CD1c-positive myeloid dendritic cell (primary cell): ENCODE measurements around the gene SQSTM1.
"Not testable (repeated sequence)": the region's sequence is repeated elsewhere in the genome, so short reads cannot be mapped to it uniquely, and the experiment has no call there.

ENCODE experiments used
- DNase-seq: peaks from one replicate; pipeline ENCODE4 v3.0.0-alpha.2; 2016; ENCODE audit errors: extremely low spot score

The SQSTM1 gene

GRCh38 chr5:179858241-179858585 lies 37.5 kb downstream of the SQSTM1 start:
- peak; percentile 29 for DNase-seq

GRCh38 chr5:179858586-179859427 lies 38.1 kb downstream of the SQSTM1 start, which contains the start of gene MRNIP:
TSS of gene MRNIP (minus strand) at chr5:179858817. CDS start at chr5:179858796, 21 bp downstream.
- peak; percentile 96 for DNase-seq

GRCh38 chr5:179860301-179860700 lies 39.6 kb downstream of the SQSTM1 start:
- no peak for DNase-seq

- DNase-seq = no peak
These were observed 41.6 kb downstream of the SQSTM1 start for GRCh38 chr5:179862296-179862695.

GRCh38 chr5:179862891-179863290 lies 42.2 kb downstream of the SQSTM1 start:
- DNase-seq = no peak

GRCh38 chr5:179863449-179864085 lies 42.9 kb downstream of the SQSTM1 start:
- no peak for DNase-seq

GRCh38 chr5:179864686-179865085 lies 44.0 kb downstream of the SQSTM1 start:
- DNase-seq = no peak

- DNase-seq = no peak
These were observed 45.0 kb downstream of the SQSTM1 start for GRCh38 chr5:179865491-179866240.

- DNase-seq = peak; percentile 1
These were observed 45.8 kb downstream of the SQSTM1 start for GRCh38 chr5:179866241-179867078.

- no peak for DNase-seq
These were observed 46.4 kb downstream of the SQSTM1 start for GRCh38 chr5:179867079-179867465.

GRCh38 chr5:179867476-179867875 lies 46.8 kb downstream of the SQSTM1 start:
- no peak for DNase-seq

GRCh38 chr5:179868541-179868940 lies 47.8 kb downstream of the SQSTM1 start:
- DNase-seq = no peak

- DNase-seq = no peak
These were observed 48.4 kb downstream of the SQSTM1 start for GRCh38 chr5:179869101-179869500.

GRCh38 chr5:179869641-179870402 lies 49.1 kb downstream of the SQSTM1 start:
- no peak for DNase-seq

GRCh38 chr5:179870403-179870903 lies 49.7 kb downstream of the SQSTM1 start:
- DNase-seq = no peak

- no peak for DNase-seq
These were observed 50.2 kb downstream of the SQSTM1 start for GRCh38 chr5:179870952-179871351.

- not testable (repeated sequence) for DNase-seq
These were observed 50.8 kb downstream of the SQSTM1 start for GRCh38 chr5:179871533-179871932.

GRCh38 chr5:179872055-179872827 lies 51.5 kb downstream of the SQSTM1 start:
- no peak for DNase-seq

- DNase-seq = no peak
These were observed 52.3 kb downstream of the SQSTM1 start for GRCh38 chr5:179872828-179873575.
